ENCODE measurements around the gene TMEM69.

TMEM69 gene

GRCh38 chr1:45654540-45655280 lies 33.3 kb upstream of the TMEM69 start:
- no peak for DNase-seq (ENCODE audit: insufficient read length, low spot score)
- FAIRE-seq, result no peak
- TF ChIP-seq, protein P1, sequence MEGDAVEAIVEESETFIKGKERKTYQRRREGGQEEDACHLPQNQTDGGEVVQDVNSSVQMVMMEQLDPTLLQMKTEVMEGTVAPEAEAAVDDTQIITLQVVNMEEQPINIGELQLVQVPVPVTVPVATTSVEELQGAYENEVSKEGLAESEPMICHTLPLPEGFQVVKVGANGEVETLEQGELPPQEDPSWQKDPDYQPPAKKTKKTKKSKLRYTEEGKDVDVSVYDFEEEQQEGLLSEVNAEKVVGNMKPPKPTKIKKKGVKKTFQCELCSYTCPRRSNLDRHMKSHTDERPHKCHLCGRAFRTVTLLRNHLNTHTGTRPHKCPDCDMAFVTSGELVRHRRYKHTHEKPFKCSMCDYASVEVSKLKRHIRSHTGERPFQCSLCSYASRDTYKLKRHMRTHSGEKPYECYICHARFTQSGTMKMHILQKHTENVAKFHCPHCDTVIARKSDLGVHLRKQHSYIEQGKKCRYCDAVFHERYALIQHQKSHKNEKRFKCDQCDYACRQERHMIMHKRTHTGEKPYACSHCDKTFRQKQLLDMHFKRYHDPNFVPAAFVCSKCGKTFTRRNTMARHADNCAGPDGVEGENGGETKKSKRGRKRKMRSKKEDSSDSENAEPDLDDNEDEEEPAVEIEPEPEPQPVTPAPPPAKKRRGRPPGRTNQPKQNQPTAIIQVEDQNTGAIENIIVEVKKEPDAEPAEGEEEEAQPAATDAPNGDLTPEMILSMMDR (IDR thresholded peaks at IDR 0.05; ENCODE audit: insufficient read depth, missing control alignments), result no peak

DNA sequence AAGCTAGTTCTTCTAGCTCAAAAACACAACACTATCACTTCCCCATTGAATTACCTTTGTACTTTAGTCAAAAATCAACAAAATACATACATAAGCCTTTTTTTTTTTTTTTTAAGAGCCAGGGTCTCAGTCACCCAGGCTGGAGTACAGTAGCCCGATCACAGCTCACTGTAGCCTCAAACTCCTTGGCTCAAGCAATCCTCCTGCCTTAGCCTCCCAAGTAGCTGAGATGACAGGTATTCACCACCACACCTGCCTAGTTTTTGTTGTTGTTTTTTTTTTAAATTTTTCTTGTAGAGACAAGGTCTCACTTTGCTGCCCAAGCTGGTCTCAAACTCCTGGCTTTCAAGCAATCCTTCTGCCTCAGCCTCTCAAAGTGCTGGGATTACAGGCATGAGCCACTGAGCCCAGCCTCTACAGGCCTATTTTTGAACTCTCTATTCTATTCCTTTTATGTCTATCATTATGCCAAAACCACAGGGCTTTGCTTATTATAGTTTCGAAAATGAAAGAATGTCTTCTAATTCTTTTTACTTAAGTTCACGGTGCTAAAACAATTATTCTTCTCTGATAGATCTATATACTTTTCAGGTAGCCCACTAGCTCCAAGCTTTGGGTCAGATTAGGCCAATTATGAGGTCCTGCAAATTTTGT lies 31.3 kb upstream of the TMEM69 start:
- DNase-seq (ENCODE audit: insufficient read length, low spot score) (no peak), FAIRE-seq (no peak)
- TF ChIP-seq, protein P1 (IDR thresholded peaks at IDR 0.05; ENCODE audit: insufficient read depth, missing control alignments), result no peak

GRCh38 chr1:45658171-45658570 lies 29.8 kb upstream of the TMEM69 start:
- no peak for FAIRE-seq
- DNase-seq (ENCODE audit: insufficient read length, low spot score), result no peak
- TF ChIP-seq, protein P1 (IDR thresholded peaks at IDR 0.05; ENCODE audit: insufficient read depth, missing control alignments), result no peak

- TF ChIP-seq, protein P1 (IDR thresholded peaks at IDR 0.05; ENCODE audit: insufficient read depth, missing control alignments), result no peak
- FAIRE-seq, result no peak
- DNase-seq (ENCODE audit: insufficient read length, low spot score), result no peak
These were observed 28.8 kb upstream of the TMEM69 start for GRCh38 chr1:45659222-45659621.

GRCh38 chr1:45660336-45660735 lies 27.6 kb upstream of the TMEM69 start:
- DNase-seq (ENCODE audit: insufficient read length, low spot score), result no peak
- TF ChIP-seq, protein P1 (IDR thresholded peaks at IDR 0.05; ENCODE audit: insufficient read depth, missing control alignments), result no peak
- no peak for FAIRE-seq

- no peak for DNase-seq (ENCODE audit: insufficient read length, low spot score)
- TF ChIP-seq, protein P1 (IDR thresholded peaks at IDR 0.05; ENCODE audit: insufficient read depth, missing control alignments), result no peak
- no peak for FAIRE-seq
These were observed 21.1 kb upstream of the TMEM69 start for GRCh38 chr1:45666836-45667235.

All from D721Med (cell line).